HG03342 (cell line): ENCODE results near the gene CADM2.
"Not testable (repeated sequence)": the region's sequence is repeated elsewhere in the genome, so short reads cannot be mapped to it uniquely, and the experiment has no call there.

Source experiments
- ATAC-seq: cut with Tn5 transposase; IDR thresholded peaks from one replicate; pipeline ENCODE4 v1.9.1; 2021; ENCODE audit warnings: mild to moderate bottlenecking, moderate library complexity; ENCODE audit not compliant: unreplicated experiment

CADM2 gene

GRCh38 chr3:85455561-85456200 lies 496.9 kb downstream of the CADM2 start:
- no peak for ATAC-seq

GRCh38 chr3:85474241-85474640 lies 515.5 kb downstream of the CADM2 start:
- ATAC-seq: no peak

GRCh38 chr3:85475346-85475745 lies 516.6 kb downstream of the CADM2 start:
- no peak for ATAC-seq

- ATAC-seq: no peak
Measured at GRCh38 chr3:85476891-85477495, 518.2 kb downstream of the CADM2 start.

GRCh38 chr3:85481411-85482212 lies 522.8 kb downstream of the CADM2 start:
- no peak for ATAC-seq

- no peak for ATAC-seq
Measured at GRCh38 chr3:85482213-85482490, 523.4 kb downstream of the CADM2 start.

GRCh38 chr3:85483986-85484385 lies 525.2 kb downstream of the CADM2 start:
- no peak for ATAC-seq

- ATAC-seq: no peak
Measured at GRCh38 chr3:85487375-85487774, 528.6 kb downstream of the CADM2 start.

- no peak for ATAC-seq
Measured at GRCh38 chr3:85495602-85496001, 536.8 kb downstream of the CADM2 start.

- ATAC-seq: no peak
Measured at GRCh38 chr3:85498177-85498576, 539.4 kb downstream of the CADM2 start.

- no peak for ATAC-seq
Measured at GRCh38 chr3:85502148-85502875, 543.5 kb downstream of the CADM2 start.

GRCh38 chr3:85504129-85504784 lies 545.5 kb downstream of the CADM2 start:
- ATAC-seq: not testable (repeated sequence)

GRCh38 chr3:85504785-85505511 lies 546.2 kb downstream of the CADM2 start:
- not testable (repeated sequence) for ATAC-seq

- not testable (repeated sequence) for ATAC-seq
Measured at GRCh38 chr3:85507052-85507451, 548.3 kb downstream of the CADM2 start.

GRCh38 chr3:85508659-85509058 lies 549.9 kb downstream of the CADM2 start:
- ATAC-seq: no peak

- ATAC-seq: no peak
Measured at GRCh38 chr3:85516146-85516545, 557.4 kb downstream of the CADM2 start.

- ATAC-seq: no peak
Measured at GRCh38 chr3:85524104-85524503, 565.3 kb downstream of the CADM2 start.

- ATAC-seq: no peak
Measured at GRCh38 chr3:85525264-85525663, 566.5 kb downstream of the CADM2 start.

- ATAC-seq: no peak
Measured at GRCh38 chr3:85533586-85533985, 574.8 kb downstream of the CADM2 start.

- ATAC-seq: no peak
Measured at GRCh38 chr3:85535517-85535916, 576.7 kb downstream of the CADM2 start.
